A549 (cell line): ENCODE data around the gene NRBP1.
A peak's percentile ranks its signal among the peaks of the same experiment; 100 is the strongest.

Source experiments
- CHD2 ChIP-seq: fragments of 150-350 bp; IDR thresholded peaks from 2 replicates; pipeline ENCODE4 v1.6.1; 2014; ENCODE audit warnings: low read length; ENCODE audit not compliant: partially characterized antibody
- KDM5A ChIP-seq: fragments of 200-600 bp; sonication (generic); IDR thresholded peaks from 2 replicates; pipeline ENCODE4 v1.6.1; 2016; ENCODE audit warnings: antibody characterized with exemption, mild to moderate bottlenecking
- RFX5 ChIP-seq: fragments of 450-650 bp; IDR thresholded peaks from 2 replicates; pipeline ENCODE4 v1.7.1; 2014; ENCODE audit warnings: antibody characterized with exemption, mild to moderate bottlenecking, moderate library complexity
- TF ChIP-seq, protein P1 (sequence below): fragments of 150-350 bp; IDR thresholded peaks from 2 replicates; pipeline ENCODE4 v1.6.1; 2014; ENCODE audit warnings: low read depth, mild to moderate bottlenecking, low read length
- TF ChIP-seq, protein P2 (sequence below): fragments of 250-450 bp; sonication (Bioruptor Pico); IDR thresholded peaks from 2 replicates; pipeline ENCODE4 v1.5.0; 2021; ENCODE audit warnings: mild to moderate bottlenecking, moderate library complexity, borderline replicate concordance
- TF ChIP-seq, protein P3 (sequence below): IDR thresholded peaks from 2 replicates; pipeline ENCODE4 v1.6.1; 2012

DNA sequence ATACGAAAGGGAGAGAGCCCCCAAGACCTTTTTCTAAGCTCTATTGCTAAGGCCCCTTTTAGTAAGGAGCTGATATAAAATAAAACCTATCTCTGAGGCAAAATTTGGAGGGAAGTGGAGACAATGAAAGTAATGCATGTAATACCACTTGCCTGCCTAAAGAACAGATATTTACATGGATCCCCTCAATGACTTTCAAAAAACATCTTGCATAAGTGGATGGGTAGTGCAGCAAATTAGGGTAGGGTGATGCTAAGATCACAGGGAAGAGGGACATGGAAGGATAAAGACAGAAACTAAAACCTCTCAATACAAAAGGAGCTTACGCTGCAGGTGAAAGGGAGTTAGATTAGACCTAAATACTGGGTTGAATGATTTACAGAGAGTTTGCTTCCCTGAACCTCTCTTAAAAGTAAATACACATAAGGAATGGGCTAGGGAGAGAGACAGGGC lies 49.0 kb upstream of the NRBP1 start:
- TF ChIP-seq, protein P1, sequence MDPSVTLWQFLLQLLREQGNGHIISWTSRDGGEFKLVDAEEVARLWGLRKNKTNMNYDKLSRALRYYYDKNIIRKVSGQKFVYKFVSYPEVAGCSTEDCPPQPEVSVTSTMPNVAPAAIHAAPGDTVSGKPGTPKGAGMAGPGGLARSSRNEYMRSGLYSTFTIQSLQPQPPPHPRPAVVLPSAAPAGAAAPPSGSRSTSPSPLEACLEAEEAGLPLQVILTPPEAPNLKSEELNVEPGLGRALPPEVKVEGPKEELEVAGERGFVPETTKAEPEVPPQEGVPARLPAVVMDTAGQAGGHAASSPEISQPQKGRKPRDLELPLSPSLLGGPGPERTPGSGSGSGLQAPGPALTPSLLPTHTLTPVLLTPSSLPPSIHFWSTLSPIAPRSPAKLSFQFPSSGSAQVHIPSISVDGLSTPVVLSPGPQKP = no peak
- TF ChIP-seq KDM5A (no peak), CHD2 (no peak), RFX5 (no peak)
- TF ChIP-seq, protein P2, sequence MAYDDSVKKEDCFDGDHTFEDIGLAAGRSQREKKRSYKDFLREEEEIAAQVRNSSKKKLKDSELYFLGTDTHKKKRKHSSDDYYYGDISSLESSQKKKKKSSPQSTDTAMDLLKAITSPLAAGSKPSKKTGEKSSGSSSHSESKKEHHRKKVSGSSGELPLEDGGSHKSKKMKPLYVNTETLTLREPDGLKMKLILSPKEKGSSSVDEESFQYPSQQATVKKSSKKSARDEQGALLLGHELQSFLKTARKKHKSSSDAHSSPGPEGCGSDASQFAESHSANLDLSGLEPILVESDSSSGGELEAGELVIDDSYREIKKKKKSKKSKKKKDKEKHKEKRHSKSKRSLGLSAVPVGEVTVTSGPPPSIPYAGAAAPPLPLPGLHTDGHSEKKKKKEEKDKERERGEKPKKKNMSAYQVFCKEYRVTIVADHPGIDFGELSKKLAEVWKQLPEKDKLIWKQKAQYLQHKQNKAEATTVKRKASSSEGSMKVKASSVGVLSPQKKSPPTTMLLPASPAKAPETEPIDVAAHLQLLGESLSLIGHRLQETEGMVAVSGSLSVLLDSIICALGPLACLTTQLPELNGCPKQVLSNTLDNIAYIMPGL (CRISPR knock-in tag) = 0 out of 2 replicates have a peak, but pooled peaks have one; percentile 49
- TF ChIP-seq, protein P3, sequence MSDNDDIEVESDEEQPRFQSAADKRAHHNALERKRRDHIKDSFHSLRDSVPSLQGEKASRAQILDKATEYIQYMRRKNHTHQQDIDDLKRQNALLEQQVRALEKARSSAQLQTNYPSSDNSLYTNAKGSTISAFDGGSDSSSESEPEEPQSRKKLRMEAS = no peak
